GM12865 (cell line): ENCODE measurements around the gene JTB.

Experiments used
- DNase-seq: peaks from one replicate; pipeline ENCODE4 v3.0.0; 2010; ENCODE audit warnings: low read depth
- H3K4me3 ChIP-seq: 2 replicates; pipeline ENCODE4 v1.5.1; 2011; ENCODE audit warnings: mild to moderate bottlenecking, low read depth, low read length, control low read depth
- CTCF ChIP-seq: IDR thresholded peaks from 2 replicates; pipeline ENCODE4 v1.5.1; 2011; ENCODE audit warnings: low read length, control low read depth, low read depth, inconsistent platforms; ENCODE audit not compliant: insufficient read depth; ENCODE audit errors: missing control alignments

Gene JTB

GRCh38 chr1:153932156-153933131 is 45.0 kb downstream of the JTB start:
- no peak for TF ChIP-seq CTCF
- no peak for DNase-seq
- H3K4me3 ChIP-seq: no peak overlapping the region

- no peak for TF ChIP-seq CTCF
- no peak for DNase-seq
- H3K4me3 ChIP-seq: no peak overlapping the region
Observed at GRCh38 chr1:153929981-153930948, 47.2 kb downstream of the JTB start.

- TF ChIP-seq CTCF: no peak
- no peak for DNase-seq
Observed at GRCh38 chr1:153929426-153929825, 48.0 kb downstream of the JTB start.

DNA sequence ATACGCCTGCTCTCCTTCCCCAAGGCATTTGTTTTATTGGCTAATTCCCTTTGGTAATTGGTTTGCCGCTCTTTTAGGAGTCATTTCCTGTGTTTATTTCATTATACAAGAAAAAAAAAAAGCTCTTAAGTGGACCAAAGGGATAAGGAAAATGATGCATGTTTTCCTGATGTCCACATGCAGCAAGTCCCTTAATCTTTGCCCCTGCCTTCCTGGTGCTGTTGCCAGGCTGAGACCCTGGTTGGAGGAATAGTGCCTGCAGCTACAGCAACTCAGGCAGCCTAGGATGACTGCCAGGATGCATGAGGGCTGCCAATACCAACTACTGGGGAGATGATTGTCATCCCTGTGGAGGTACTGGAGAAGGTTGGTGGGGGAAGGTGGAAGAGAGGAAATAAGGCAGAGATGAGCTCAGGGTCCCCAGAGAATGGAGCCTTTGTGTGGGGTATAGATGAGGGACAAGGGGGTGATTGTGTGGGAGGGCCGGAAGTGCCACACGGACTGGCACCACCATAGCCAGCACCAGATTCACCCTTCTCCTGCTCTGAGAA is 48.6 kb downstream of the JTB start:
- H3K4me3 ChIP-seq: no peak overlapping the region
- no peak for DNase-seq
- no peak for TF ChIP-seq CTCF

More at GRCh38 chr1:153929426-153929825, 48.0 kb downstream of the JTB start:
- H3K4me3 ChIP-seq: no peak overlapping the region

GRCh38 chr1:153928245-153928644 is 49.2 kb downstream of the JTB start:
- no peak for TF ChIP-seq CTCF
- peak; percentile 64 for DNase-seq

DNA sequence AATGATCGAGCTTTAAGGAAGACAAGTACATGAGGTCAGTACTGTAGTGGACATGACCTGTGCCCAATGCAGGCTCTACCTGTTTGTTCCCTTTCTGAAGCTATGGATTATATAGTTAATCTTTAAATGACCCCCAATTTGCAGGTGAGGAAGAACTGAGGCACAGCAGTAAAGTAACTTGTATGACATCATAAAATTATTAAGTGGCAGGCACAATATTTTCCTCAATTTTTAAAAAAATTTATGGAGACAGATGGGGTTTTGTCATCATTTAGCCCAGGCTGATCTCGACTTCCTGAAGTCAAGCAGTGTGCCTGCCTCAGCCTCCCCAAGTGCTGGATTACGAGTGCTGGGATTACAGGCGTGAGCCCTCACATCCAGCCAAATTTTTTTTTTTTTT is 51.1 kb downstream of the JTB start:
- DNase-seq: no peak
- H3K4me3 ChIP-seq: no peak overlapping the region
- no peak for TF ChIP-seq CTCF

More at GRCh38 chr1:153928245-153928644, 49.2 kb downstream of the JTB start:
- H3K4me3 ChIP-seq: no peak overlapping the region
